Esophagus muscularis mucosa (tissue), 3 donors: Measurements from ENCODE around the gene FGF10.

Experiments
- POLR2A ChIP-seq: fragments of 450-650 bp; IDR thresholded peaks from one replicate; pipeline ENCODE4 v1.6.1; 2017; ENCODE audit warnings: antibody characterized with exemption, moderate library complexity, mild to moderate bottlenecking, low read depth
- POLR2AphosphoS5 ChIP-seq, 2 donors: sonication (generic); formaldehyde crosslinking; IDR thresholded peaks; one replicate each; pipeline ENCODE4 v1.6.1; 2017; ENCODE audit warnings: antibody characterized with exemption in 2 of 2
- TF ChIP-seq, protein P1 (sequence below), 3 experiments: fragments of 200-600 bp in 2 of 3; fragments of 450-650 bp in 1 of 3; sonication (generic) in 2 of 3; IDR thresholded peaks; one replicate each; pipeline ENCODE4 v1.5.1; 2017 to 2019; ENCODE audit warnings: antibody characterized with exemption in 3 of 3, mild to moderate bottlenecking in 2 of 3, moderate library complexity in 1 of 3

DNA sequence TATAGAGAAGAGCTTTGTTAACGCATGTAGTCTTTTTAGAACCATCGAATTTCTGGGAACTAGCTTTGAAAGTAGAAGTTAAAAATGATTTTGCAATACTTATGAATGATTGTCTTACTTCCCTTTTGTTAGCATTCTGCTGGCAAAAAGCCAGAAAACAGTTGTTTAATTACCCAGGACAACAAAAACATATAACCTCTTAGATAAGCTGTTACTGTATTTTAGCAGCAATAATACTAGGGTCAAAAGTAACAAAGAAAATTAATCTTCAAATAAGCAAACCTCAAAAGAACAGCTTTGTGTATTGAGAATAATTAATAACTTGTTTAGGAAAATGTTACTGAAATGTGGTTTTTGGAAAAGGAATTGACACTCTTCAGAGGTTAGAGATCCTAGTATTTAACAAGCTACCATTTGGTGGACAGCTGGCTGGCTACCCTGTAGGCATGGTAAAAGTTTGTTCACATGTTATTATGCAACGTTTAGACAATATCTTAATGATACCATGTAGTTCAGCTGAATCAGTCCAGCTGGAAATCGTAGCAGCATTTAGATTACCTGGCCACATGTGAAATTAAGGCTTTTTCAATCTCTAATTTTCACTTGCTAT lies 3.8 kb downstream of the FGF10 start:
- TF ChIP-seq, protein P1, sequence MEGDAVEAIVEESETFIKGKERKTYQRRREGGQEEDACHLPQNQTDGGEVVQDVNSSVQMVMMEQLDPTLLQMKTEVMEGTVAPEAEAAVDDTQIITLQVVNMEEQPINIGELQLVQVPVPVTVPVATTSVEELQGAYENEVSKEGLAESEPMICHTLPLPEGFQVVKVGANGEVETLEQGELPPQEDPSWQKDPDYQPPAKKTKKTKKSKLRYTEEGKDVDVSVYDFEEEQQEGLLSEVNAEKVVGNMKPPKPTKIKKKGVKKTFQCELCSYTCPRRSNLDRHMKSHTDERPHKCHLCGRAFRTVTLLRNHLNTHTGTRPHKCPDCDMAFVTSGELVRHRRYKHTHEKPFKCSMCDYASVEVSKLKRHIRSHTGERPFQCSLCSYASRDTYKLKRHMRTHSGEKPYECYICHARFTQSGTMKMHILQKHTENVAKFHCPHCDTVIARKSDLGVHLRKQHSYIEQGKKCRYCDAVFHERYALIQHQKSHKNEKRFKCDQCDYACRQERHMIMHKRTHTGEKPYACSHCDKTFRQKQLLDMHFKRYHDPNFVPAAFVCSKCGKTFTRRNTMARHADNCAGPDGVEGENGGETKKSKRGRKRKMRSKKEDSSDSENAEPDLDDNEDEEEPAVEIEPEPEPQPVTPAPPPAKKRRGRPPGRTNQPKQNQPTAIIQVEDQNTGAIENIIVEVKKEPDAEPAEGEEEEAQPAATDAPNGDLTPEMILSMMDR (IDR thresholded peaks at IDR 0.05), result no peak
- TF ChIP-seq POLR2A (no peak), POLR2AphosphoS5 (IDR thresholded peaks at IDR 0.05) (no peak)
